ENCODE data around the gene CCDC112. TPM values are rescaled to one million over a fixed set of nuclear protein-coding genes. Genes with fewer than 3 reads are reported as not detected.

The CCDC112 gene
- total and polyA plus RNA-seq, 7 donors = 0.85 to 2.2 (median 2.0) TPM

GRCh38 chr5:115271295-115272050, 25.0 kb downstream of the CCDC112 start:
- DNase-seq = no peak
- Histone ChIP-seq H3K4me1 (no peaks in the 10 kb centered on the region), H3K27ac (no peak overlapping the region), H3K36me3 (ENCODE audit: insufficient read depth in 1 of 2, low read depth in 1 of 2) (peaks cover 4 to 61% of the 10 kb centered on the region in 2 donors), H3K4me3 (no peak overlapping the region), H3K9me3 (no peaks in the 10 kb centered on the region), H3K27me3 (ENCODE audit: insufficient read depth in 3 of 3, low read length in 2 of 3) (no peaks in the 10 kb centered on the region)
- WGBS, 3 donors = 88 to 91% (median 90%) methylated on average over 6 of the region's 6 CpGs
- TF ChIP-seq CTCF (IDR thresholded peaks at IDR 0.05) = no peak
- no peak for ATAC-seq
- intact Hi-C loops (cut with DNase I) = no loop called here

DNA sequence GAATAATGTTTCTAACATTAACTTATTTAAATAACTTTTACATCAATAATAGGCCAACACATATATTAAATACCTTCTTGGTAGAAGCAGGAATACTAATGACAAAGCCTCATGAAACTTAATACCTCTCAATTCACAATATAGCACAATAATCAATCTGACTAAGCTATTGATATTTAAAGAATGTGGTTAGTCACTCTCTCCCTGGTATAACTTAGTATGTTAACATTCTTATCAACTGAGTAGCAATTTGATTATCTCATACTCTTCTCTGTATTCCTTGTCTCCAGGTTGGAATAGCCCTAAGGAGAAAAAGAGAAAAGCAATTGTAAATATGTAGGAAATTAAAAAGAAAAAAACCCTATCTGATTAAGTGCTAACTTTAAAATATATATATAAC, 28.8 kb downstream of the CCDC112 start:
- no peak for DNase-seq
- TF ChIP-seq CTCF (IDR thresholded peaks at IDR 0.05) = no peak
- no peak for ATAC-seq
- Histone ChIP-seq H3K27me3 (ENCODE audit: insufficient read depth in 3 of 3, low read length in 2 of 3) (no peaks in the 10 kb centered on the region), H3K4me1 (no peaks in the 10 kb centered on the region), H3K4me3 (no peak overlapping the region), H3K27ac (no peak overlapping the region), H3K36me3 (ENCODE audit: insufficient read depth in 1 of 2, low read depth in 1 of 2) (peaks cover 0 to 33% of the 10 kb centered on the region in 2 donors), H3K9me3 (no peaks in the 10 kb centered on the region)
- intact Hi-C loops (cut with DNase I) = no loop called here

- Histone ChIP-seq H3K36me3 (ENCODE audit: insufficient read depth in 1 of 2, low read depth in 1 of 2) (peaks cover 0 to 19% of the 10 kb centered on the region in 2 donors), H3K4me3 (no peak overlapping the region), H3K27me3 (ENCODE audit: insufficient read depth in 3 of 3, low read length in 2 of 3) (no peaks in the 10 kb centered on the region), H3K4me1 (peaks cover 16% of the 10 kb centered on the region), H3K9me3 (no peaks in the 10 kb centered on the region), H3K27ac (no peak overlapping the region)
- no peak for TF ChIP-seq CTCF (IDR thresholded peaks at IDR 0.05)
- WGBS, 3 donors = 93 to 96% (median 94%) methylated on average over 13 of the region's 13 CpGs
- intact Hi-C loops (cut with DNase I) = no loop called here
- DNase-seq (no peak), ATAC-seq (no peak)
Measured at GRCh38 chr5:115265220-115265619, 31.2 kb downstream of the CCDC112 start.

DNA sequence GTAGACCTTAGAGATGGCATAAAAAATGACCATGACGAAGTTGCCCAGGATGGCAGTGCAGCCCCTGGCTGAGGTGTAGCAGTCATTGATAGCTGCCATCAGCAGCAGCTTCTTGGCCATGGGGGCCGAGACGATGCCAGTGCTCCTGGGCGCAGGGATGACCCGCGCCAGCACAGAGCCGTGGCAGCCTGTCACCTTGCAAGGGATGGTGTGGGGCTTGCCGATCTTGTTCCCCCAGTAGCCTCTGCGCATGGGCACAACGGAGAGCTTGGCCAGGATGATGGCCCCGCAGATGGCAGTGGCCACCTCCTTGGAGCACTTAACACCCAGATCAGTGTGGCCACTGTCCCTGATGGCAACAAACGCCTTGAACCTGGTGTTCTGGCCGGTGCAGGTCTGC, 31.7 kb downstream of the CCDC112 start:
- ATAC-seq = no peak
- DNase-seq = no peak
- WGBS, 3 donors = 97 to 99% (median 97%) methylated on average over 13 of the region's 13 CpGs

More for the DNA sequence above, 31.7 kb downstream of the CCDC112 start:
- Histone ChIP-seq H3K4me1 (peaks cover 17% of the 10 kb centered on the region), H3K27me3 (ENCODE audit: insufficient read depth in 3 of 3, low read length in 2 of 3) (no peaks in the 10 kb centered on the region), H3K27ac (no peak overlapping the region), H3K9me3 (no peaks in the 10 kb centered on the region), H3K36me3 (ENCODE audit: insufficient read depth in 1 of 2, low read depth in 1 of 2) (peaks cover 0 to 19% of the 10 kb centered on the region in 2 donors), H3K4me3 (no peak overlapping the region)
- no peak for TF ChIP-seq CTCF (IDR thresholded peaks at IDR 0.05)
- intact Hi-C loops (cut with DNase I) = no loop called here

All from psoas muscle (tissue), 8 donors.